HepG2 (cell line): ENCODE data around the gene CADPS2. TPM values are rescaled to one million over a fixed set of nuclear protein-coding genes. Genes with fewer than 3 reads are reported as not detected.
A peak's percentile ranks its signal among the peaks of the same experiment; 100 is the strongest.

ENCODE experiments used
- ATAC-seq: fragments of 200-7000 bp; cut with Tn5 transposase; 3 replicates; pipeline ENCODE4 v1.9.1; 2020; ENCODE audit warnings: mild to moderate bottlenecking, moderate library complexity
- BruUV-seq: library from RNA; stranded (reverse); fragments of 400-500 nt; replicated peaks from 2 replicates; lab custom pipeline; 2021; lab: Mats Ljungman, UMichigan
- CTCF ChIA-PET: fragments of 300-600 bp; formaldehyde crosslinking; extraction: SDS; loops from one replicate; lab custom pipeline; 2021; ENCODE audit warnings: low total read pairs, inconsistent platforms, low intra/inter-chr PET ratio; lab: Yijun Ruan, JAX
- POLR2A ChIA-PET: fragments of 350-600 bp; sonication (Branson Sonifier 250); formaldehyde crosslinking; loops from one replicate; lab custom pipeline; 2020; ENCODE audit warnings: antibody characterized with exemption, inconsistent platforms; lab: Yijun Ruan, JAX
- DNase-seq: peaks from one replicate; pipeline ENCODE4 v3.0.0-alpha.2; 2015; ENCODE audit warnings: low spot score
- FAIRE-seq: peaks from 3 replicates; lab custom pipeline; 2011; peaks lifted over from hg19 to GRCh38; lab: Jason Lieb, UNC
- H2AFZ ChIP-seq: one replicate; pipeline ENCODE4 v1.6.1; 2011; ENCODE audit warnings: low read length, inconsistent platforms
- H3K27ac ChIP-seq: fragments of 300-600 bp; 3 replicates; pipeline ENCODE4 v1.8.0; 2011; ENCODE audit warnings: mixed run types, mild to moderate bottlenecking, mixed read lengths, low read length, inconsistent platforms; ENCODE audit not compliant: insufficient read depth; ENCODE audit errors: extremely low read length
- H3K27me3 ChIP-seq, 2 experiments: fragments of 200-600 bp in 1 of 2; 2 replicates in 1 of 2; 3 replicates in 1 of 2; pipeline versions ENCODE4 v1.6.0 to v1.8.0; 2011; ENCODE audit warnings: low read length in 2 of 2, mild to moderate bottlenecking in 2 of 2, moderate library complexity in 2 of 2, inconsistent platforms in 1 of 2; ENCODE audit not compliant: insufficient read depth in 2 of 2, control insufficient read depth in 1 of 2
- H3K36me3 ChIP-seq, 2 experiments: fragments of 200-600 bp in 1 of 2; replicated peaks in 1 of 2; 2 replicates in 1 of 2; 3 replicates in 1 of 2; pipeline versions ENCODE4 v1.5.1 to v1.8.0; 2011; ENCODE audit warnings: low read length in 2 of 2, inconsistent platforms in 1 of 2; ENCODE audit not compliant: insufficient read depth in 2 of 2, control insufficient read depth in 1 of 2
- H3K4me1 ChIP-seq: 2 replicates; pipeline ENCODE4 v1.5.1; 2012; ENCODE audit warnings: low read length, inconsistent platforms; ENCODE audit not compliant: insufficient read depth
- H3K4me2 ChIP-seq: 2 replicates; pipeline ENCODE4 v1.6.0; 2011; ENCODE audit warnings: low read depth, low read length, inconsistent platforms
- H3K4me3 ChIP-seq, 3 experiments: fragments of 200-600 bp in 1 of 3; sonication (generic), shearing (Covaris generic) in 1 of 3; replicated peaks in 1 of 3; 2 replicates each; pipeline ENCODE4 v1.5.1; 2011 to 2016; ENCODE audit warnings: low read length in 3 of 3, inconsistent platforms in 2 of 3, low read depth in 2 of 3, mild to moderate bottlenecking in 2 of 3, control low read depth in 1 of 3, mixed read lengths in 1 of 3; ENCODE audit not compliant: insufficient read depth in 1 of 3
- H3K79me2 ChIP-seq: one replicate; pipeline ENCODE4 v1.6.1; 2011; ENCODE audit warnings: low read length, inconsistent platforms; ENCODE audit not compliant: insufficient read depth
- H3K9ac ChIP-seq: 2 replicates; pipeline ENCODE4 v1.6.0; 2011; ENCODE audit warnings: mild to moderate bottlenecking, low read depth, low read length, inconsistent platforms; ENCODE audit not compliant: insufficient read depth
- H3K9me3 ChIP-seq: 2 replicates; pipeline ENCODE4 v1.5.1; 2012; ENCODE audit warnings: mild to moderate bottlenecking, low read length
- H4K20me1 ChIP-seq: 2 replicates; pipeline ENCODE4 v1.6.0; 2011; ENCODE audit warnings: inconsistent platforms, mild to moderate bottlenecking, low read length, moderate library complexity; ENCODE audit not compliant: insufficient read depth
- HNRNPUL1 ChIP-seq: fragments of 200-400 bp; formaldehyde crosslinking; IDR thresholded peaks from 2 replicates; pipeline ENCODE4 v1.6.1; 2017; ENCODE audit warnings: low read depth, mild to moderate bottlenecking, low read length, moderate library complexity
- KDM4B ChIP-seq: sonication (generic); formaldehyde crosslinking; IDR thresholded peaks from 2 replicates; pipeline ENCODE4 v1.4.0; 2020; ENCODE audit warnings: missing genetic modification reagents
- RORA ChIP-seq: sonication (generic); formaldehyde crosslinking; IDR thresholded peaks from 2 replicates; pipeline ENCODE4 v1.5.0; 2020; ENCODE audit warnings: mild to moderate bottlenecking, missing genetic modification reagents, moderate library complexity
- ZFX ChIP-seq: sonication (generic); formaldehyde crosslinking; IDR thresholded peaks from 2 replicates; pipeline ENCODE4 v1.4.0; 2020; ENCODE audit warnings: mild to moderate bottlenecking, low read depth, missing genetic modification reagents, moderate library complexity
- ZNF570 ChIP-seq: sonication (generic); formaldehyde crosslinking; IDR thresholded peaks from 2 replicates; pipeline ENCODE4 v1.4.0; 2020; ENCODE audit warnings: mild to moderate bottlenecking, missing genetic modification reagents, borderline replicate concordance
- WGBS: methylation state at CpG from one replicate; pipeline ENCODE4 v1.1.6; 2017; ENCODE audit warnings: low lambda C conversion rate; 5-methylcytosine and 5-hydroxymethylcytosine counted together
- in situ Hi-C: cut with HindIII; loops from 2 replicates; pipeline ENCODE4 v1.10.0; 2017; ENCODE audit warnings: low pct_unique_long_range_greater_than_20kb; ENCODE audit not compliant: extremely low pct_ligation_motif_present
- intact Hi-C: fragments of 100-400 bp; cut with micrococcal nuclease; formaldehyde crosslinking; loops from one replicate; pipeline ENCODE4 v1.10.0; 2022; ENCODE audit not compliant: unreplicated experiment
- polyA plus RNA-seq, 8 experiments: library from polyadenylated mRNA; depleted of rRNA in 3 of 8; stranded (reverse) in 7 of 8; unstranded in 1 of 8; fragments of >200 nt; fragmentation: Illumina TruSeq in 4 of 8; extraction: Trizol in 4 of 8; gene quantifications; 2 replicates each; pipeline versions ENCODE4 v1.2.1 to v1.2.3, GENCODE V29; 2011 to 2016; ENCODE audit warnings: low read depth in 4 of 8, missing spikeins in 1 of 8, mixed read lengths in 1 of 8; ENCODE audit not compliant: insufficient read depth in 1 of 8
- total RNA-seq, 5 experiments: library from RNA; depleted of rRNA; stranded (reverse); fragments of >200 nt; fragmentation: Illumina TruSeq; extraction: Trizol; gene quantifications; 2 replicates each; pipeline ENCODE4 v1.2.3, GENCODE V29; 2016; ENCODE audit warnings: low read depth in 1 of 5
- TF ChIP-seq, protein P1 (sequence below), 2 experiments: sonication (generic) in 1 of 2; formaldehyde crosslinking in 1 of 2; IDR thresholded peaks; 2 replicates each; pipeline versions ENCODE4 v1.4.0 to v1.6.1; 2016 to 2020; ENCODE audit warnings: borderline replicate concordance in 1 of 2, low read depth in 1 of 2, mild to moderate bottlenecking in 1 of 2, missing genetic modification reagents in 1 of 2

CADPS2 gene
- total and polyA plus RNA-seq, 2 of the 13 experiments (the other 11 are each of a cell fraction or from before 2014, with no cell fraction given), result 17.6 to 43.8 TPM

DNA sequence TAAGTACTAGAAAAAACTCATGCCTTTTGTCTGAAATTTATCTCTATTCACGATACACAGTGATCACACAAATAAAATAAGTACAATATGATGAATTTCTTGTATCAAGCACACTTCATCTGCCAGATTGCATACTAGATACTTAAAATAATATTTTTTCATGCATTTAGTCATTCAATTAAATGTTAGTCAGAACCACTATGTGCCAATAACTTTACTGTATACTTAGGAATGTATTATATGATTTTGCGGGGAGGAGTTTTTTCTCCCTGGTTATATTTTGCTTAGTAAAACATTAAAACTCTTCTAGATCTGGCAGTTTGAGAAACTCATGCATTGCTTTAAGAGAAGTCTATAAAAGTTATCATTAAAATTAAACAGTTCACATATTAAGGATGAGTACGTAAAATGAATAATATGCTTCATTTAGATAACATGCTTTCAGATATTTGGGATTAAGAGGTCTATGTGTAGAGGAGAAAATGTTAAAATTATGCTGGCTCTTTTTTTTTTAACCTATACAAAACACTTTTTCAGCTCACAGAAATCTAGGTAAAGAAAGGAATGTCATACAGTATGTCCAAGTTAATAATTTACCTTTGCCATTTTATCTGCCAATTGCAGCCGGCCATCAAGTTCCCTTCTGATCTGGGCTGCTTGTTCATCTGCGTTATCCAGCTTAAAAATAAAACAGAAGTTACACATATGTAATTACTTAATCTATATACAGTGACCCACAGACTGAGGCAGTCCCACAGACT is 257.4 kb downstream of the CADPS2 start:
- ATAC-seq, result peak; percentile 54
- CTCF ChIA-PET, result no interaction called here
- in situ Hi-C loops (no loop called here), intact Hi-C loops (no loop called here)
- no peak overlapping the region for H2AFZ ChIP-seq
- no peak for FAIRE-seq
- H3K4me1 ChIP-seq, result peaks cover 12% of the 10 kb centered on the region
- H3K4me2 ChIP-seq, result 0 out of 2 replicates have a peak overlapping the region, but pooled peaks have one; percentile 20
- no peaks in the 10 kb centered on the region for H4K20me1 ChIP-seq
- H3K27ac ChIP-seq, result no peak overlapping the region
- BruUV-seq, result no TSS peak
- no peak overlapping the region for H3K9ac ChIP-seq
- no peaks in the 10 kb centered on the region for H3K79me2 ChIP-seq
- peak; percentile 8 for DNase-seq
- H3K36me3 ChIP-seq, result 0 out of 5 replicates have a peak, but pooled peaks cover 0 to 6% of the 10 kb centered on the region in 2 experiments
- 72% methylated on average over 5 of the region's 5 CpGs for WGBS
- POLR2A ChIA-PET, result no interaction called here
- TF ChIP-seq ZNF570 (CRISPR knock-in tag), result no peak
- no peak for TF ChIP-seq RORA
- no peak for TF ChIP-seq ZFX (CRISPR knock-in tag)
- no peak for TF ChIP-seq KDM4B (CRISPR knock-in tag)
- TF ChIP-seq, protein P1, sequence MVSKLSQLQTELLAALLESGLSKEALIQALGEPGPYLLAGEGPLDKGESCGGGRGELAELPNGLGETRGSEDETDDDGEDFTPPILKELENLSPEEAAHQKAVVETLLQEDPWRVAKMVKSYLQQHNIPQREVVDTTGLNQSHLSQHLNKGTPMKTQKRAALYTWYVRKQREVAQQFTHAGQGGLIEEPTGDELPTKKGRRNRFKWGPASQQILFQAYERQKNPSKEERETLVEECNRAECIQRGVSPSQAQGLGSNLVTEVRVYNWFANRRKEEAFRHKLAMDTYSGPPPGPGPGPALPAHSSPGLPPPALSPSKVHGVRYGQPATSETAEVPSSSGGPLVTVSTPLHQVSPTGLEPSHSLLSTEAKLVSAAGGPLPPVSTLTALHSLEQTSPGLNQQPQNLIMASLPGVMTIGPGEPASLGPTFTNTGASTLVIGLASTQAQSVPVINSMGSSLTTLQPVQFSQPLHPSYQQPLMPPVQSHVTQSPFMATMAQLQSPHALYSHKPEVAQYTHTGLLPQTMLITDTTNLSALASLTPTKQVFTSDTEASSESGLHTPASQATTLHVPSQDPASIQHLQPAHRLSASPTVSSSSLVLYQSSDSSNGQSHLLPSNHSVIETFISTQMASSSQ (IDR thresholded peaks at IDR 0.05; ENCODE audit: low read depth), result 0 out of 2 replicates have a peak, but pooled peaks have one; percentile 38
- TF ChIP-seq, protein P1 (CRISPR knock-in tag; IDR thresholded peaks at IDR 0.05; ENCODE audit: borderline replicate concordance), result no peak
- TF ChIP-seq HNRNPUL1, result peak; percentile 56; the same call in 1 of the 2 replicates
- H3K27me3 ChIP-seq, result no peaks in the 10 kb centered on the region
- no peaks in the 10 kb centered on the region for H3K9me3 ChIP-seq
- H3K4me3 ChIP-seq, result no peak overlapping the region
